ENCODE data around the gene SERAC1.

DNA sequence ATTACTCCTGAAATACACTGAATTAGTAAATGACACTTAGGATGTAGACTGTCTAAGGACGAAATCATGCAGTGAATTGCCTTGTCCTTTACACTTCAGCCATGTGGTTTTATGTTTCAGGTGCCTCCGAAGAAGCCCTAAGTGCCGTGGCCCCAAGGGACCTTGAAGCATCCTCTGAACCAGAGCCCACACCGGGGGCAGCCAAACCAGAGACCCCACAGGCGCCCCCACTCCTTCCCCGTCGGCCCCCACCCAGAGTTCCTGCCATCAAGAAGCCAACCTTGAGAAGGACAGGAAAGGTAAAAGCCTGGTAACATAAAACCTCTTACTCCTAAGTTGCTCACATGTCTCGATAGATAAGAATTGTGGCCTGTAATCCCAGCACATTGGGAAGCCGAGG, 75.3 kb downstream of the SERAC1 start:
- TF ChIP-seq EZH2 (IDR thresholded peaks at IDR 0.05) (no peak), FOXP2 (optimal IDR thresholded peaks at IDR 0.05; ENCODE audit: control extremely low read depth, extremely low read length, insufficient read depth) (no peak)
